Nephron (organoid): Measurements from ENCODE around the gene WNT7B.

Experiments used
- H3K27ac Mint-ChIP-seq, 3 experiments: 2 replicates each; pipeline ENCODE4 v1.8.0; 2020; ENCODE audit warnings: mixed read lengths in 3 of 3, mild to moderate bottlenecking in 2 of 3, moderate library complexity in 1 of 3
- H3K27me3 Mint-ChIP-seq: 2 replicates; pipeline ENCODE4 v1.8.0; 2021; ENCODE audit warnings: low read depth, mild to moderate bottlenecking, moderate library complexity, mixed read lengths
- H3K36me3 Mint-ChIP-seq: 2 replicates; pipeline ENCODE4 v1.8.0; 2020; ENCODE audit warnings: low read depth, mixed read lengths
- H3K4me1 Mint-ChIP-seq: 2 replicates; pipeline ENCODE4 v1.8.0; 2020; ENCODE audit warnings: mixed read lengths
- H3K4me3 Mint-ChIP-seq, 3 experiments: 2 replicates each; pipeline ENCODE4 v1.8.0; 2020; ENCODE audit warnings: mild to moderate bottlenecking in 3 of 3, mixed read lengths in 3 of 3, moderate library complexity in 2 of 3
- H3K9me3 Mint-ChIP-seq: 2 replicates; pipeline ENCODE4 v1.8.0; 2020; ENCODE audit warnings: mixed read lengths
- TF ChIP-seq, protein P1 (sequence below), 3 experiments: fragments of 200-600 bp; sonication (generic); IDR thresholded peaks; one replicate each; pipeline ENCODE4 v1.5.0; 2021; ENCODE audit warnings: antibody characterized with exemption in 3 of 3; ENCODE audit not compliant: unreplicated experiment in 3 of 3

Gene WNT7B

GRCh38 chr22:46010207-46010867 is 33.4 kb upstream of the WNT7B start:
- peak overlapping the region; percentile 77 to 90 (median 82) for H3K27ac Mint-ChIP-seq
- H3K4me3 Mint-ChIP-seq, result peak overlapping the region in 2 of 3 experiments; percentile 3 to 17
- peaks cover 34% of the 10 kb centered on the region for H3K4me1 Mint-ChIP-seq
- TF ChIP-seq, protein P1, sequence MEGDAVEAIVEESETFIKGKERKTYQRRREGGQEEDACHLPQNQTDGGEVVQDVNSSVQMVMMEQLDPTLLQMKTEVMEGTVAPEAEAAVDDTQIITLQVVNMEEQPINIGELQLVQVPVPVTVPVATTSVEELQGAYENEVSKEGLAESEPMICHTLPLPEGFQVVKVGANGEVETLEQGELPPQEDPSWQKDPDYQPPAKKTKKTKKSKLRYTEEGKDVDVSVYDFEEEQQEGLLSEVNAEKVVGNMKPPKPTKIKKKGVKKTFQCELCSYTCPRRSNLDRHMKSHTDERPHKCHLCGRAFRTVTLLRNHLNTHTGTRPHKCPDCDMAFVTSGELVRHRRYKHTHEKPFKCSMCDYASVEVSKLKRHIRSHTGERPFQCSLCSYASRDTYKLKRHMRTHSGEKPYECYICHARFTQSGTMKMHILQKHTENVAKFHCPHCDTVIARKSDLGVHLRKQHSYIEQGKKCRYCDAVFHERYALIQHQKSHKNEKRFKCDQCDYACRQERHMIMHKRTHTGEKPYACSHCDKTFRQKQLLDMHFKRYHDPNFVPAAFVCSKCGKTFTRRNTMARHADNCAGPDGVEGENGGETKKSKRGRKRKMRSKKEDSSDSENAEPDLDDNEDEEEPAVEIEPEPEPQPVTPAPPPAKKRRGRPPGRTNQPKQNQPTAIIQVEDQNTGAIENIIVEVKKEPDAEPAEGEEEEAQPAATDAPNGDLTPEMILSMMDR (IDR thresholded peaks at IDR 0.05; ENCODE audit: unreplicated experiment in 3 of 3), result no peak
- H3K9me3 Mint-ChIP-seq, result peaks cover 6% of the 10 kb centered on the region
- no peaks in the 10 kb centered on the region for H3K36me3 Mint-ChIP-seq
- peaks cover 3% of the 10 kb centered on the region for H3K27me3 Mint-ChIP-seq

DNA sequence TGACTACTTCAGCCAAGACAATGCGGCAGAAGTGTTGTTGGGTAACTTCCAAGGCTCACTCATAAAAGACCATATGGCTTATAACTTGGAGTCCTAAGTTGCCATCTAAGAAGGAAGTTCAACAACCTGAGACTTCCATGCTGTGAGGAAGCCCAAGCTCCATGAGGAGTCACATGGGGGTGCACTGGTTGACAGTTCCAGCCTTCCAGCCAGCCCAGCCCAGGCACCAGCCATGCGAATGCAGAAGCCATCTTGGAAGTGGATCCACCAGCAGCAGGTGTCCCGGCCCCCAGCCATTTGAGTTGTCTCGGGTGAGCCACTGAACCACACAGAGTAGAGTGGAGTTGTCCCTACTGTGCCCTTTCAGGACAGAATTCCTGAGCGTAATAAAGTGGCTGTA is 32.8 kb upstream of the WNT7B start:
- H3K4me1 Mint-ChIP-seq, result peaks cover 30% of the 10 kb centered on the region
- peaks cover 6% of the 10 kb centered on the region for H3K9me3 Mint-ChIP-seq
- H3K27ac Mint-ChIP-seq, result peak overlapping the region in 2 of 3 experiments; percentile 75 to 80
- H3K4me3 Mint-ChIP-seq, result no peak overlapping the region
- H3K36me3 Mint-ChIP-seq, result no peaks in the 10 kb centered on the region
- peaks cover 3% of the 10 kb centered on the region for H3K27me3 Mint-ChIP-seq
- TF ChIP-seq, protein P1 (IDR thresholded peaks at IDR 0.05; ENCODE audit: unreplicated experiment in 3 of 3), result no peak

DNA sequence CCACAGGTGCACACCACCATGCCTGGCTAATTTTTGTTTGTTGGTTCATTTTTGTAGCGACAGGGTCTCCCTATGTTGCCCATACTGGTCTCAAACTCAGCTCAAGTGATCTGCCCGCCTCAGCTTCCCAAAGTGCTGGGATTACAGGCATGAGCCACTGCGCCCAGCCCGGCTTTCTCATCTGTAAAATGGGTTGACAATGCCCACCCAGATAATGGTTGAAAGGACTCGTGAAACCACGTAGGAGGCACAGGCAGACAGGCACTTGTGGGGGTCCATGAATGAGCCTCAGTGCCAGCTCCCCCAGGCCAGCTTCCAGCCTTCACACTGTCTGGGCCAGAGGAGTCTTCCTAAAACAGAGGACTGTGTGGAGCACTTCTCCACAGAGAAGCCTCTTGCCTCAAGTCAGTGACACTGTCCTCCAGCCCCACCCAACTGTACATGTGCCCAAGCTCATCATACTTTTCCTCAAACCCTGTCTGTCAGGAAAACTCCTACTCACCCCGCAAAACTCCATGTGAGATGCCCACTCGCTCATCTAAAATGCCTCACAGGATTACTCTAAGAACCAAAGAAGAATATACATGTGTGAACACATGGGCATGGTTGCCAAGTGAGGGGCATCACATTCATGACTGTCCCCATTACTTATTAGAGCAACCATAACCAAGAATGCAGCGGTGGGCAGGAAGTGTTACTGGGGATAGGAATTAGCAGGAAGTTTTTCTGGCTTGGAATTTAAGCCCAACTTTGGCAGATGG is 32.1 kb upstream of the WNT7B start:
- H3K9me3 Mint-ChIP-seq, result peaks cover 6% of the 10 kb centered on the region
- peak overlapping the region in 1 of 3 experiments; percentile 26 for H3K4me3 Mint-ChIP-seq
- H3K4me1 Mint-ChIP-seq, result peaks cover 30% of the 10 kb centered on the region
- peak overlapping the region; percentile 64 to 80 (median 75) for H3K27ac Mint-ChIP-seq
- TF ChIP-seq, protein P1 (IDR thresholded peaks at IDR 0.05; ENCODE audit: unreplicated experiment in 3 of 3), result no peak
- no peaks in the 10 kb centered on the region for H3K36me3 Mint-ChIP-seq
- H3K27me3 Mint-ChIP-seq, result peaks cover 3% of the 10 kb centered on the region

- peaks cover 30% of the 10 kb centered on the region for H3K4me1 Mint-ChIP-seq
- H3K4me3 Mint-ChIP-seq, result no peak overlapping the region
- no peaks in the 10 kb centered on the region for H3K36me3 Mint-ChIP-seq
- H3K9me3 Mint-ChIP-seq, result peaks cover 6% of the 10 kb centered on the region
- H3K27ac Mint-ChIP-seq, result peak overlapping the region; percentile 64 to 80 (median 75)
- H3K27me3 Mint-ChIP-seq, result peaks cover 3% of the 10 kb centered on the region
- TF ChIP-seq, protein P1 (IDR thresholded peaks at IDR 0.05; ENCODE audit: unreplicated experiment in 3 of 3), result no peak
These were observed 31.3 kb upstream of the WNT7B start for GRCh38 chr22:46008291-46008690.

DNA sequence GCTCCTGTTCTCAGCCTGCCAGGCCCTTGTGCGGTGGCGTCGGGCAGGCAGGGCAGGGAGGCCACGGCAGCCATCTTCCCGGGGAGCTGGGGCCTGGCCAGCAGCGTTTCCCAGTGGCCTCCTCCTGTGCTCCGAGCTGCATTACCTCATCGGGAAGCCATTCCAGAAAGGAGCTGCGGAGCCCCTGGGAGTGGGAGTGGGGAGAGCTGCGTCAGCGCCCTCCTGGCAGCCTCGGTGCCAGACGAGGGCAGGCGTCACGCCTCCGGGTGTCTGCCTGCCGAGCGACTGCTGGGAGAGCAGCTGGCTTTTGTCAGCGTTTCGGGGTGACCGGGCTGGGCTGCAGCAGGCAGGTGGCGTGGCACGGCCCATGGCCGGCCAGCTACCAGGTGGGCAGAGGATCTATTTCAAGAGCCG is 30.9 kb upstream of the WNT7B start:
- Mint-ChIP-seq H3K4me3 (no peak overlapping the region), H3K36me3 (no peaks in the 10 kb centered on the region), H3K27ac (peak overlapping the region; percentile 23 to 80 (median 54)), H3K9me3 (peaks cover 6% of the 10 kb centered on the region), H3K4me1 (peaks cover 30% of the 10 kb centered on the region), H3K27me3 (peaks cover 3% of the 10 kb centered on the region)
- TF ChIP-seq, protein P1 (IDR thresholded peaks at IDR 0.05; ENCODE audit: unreplicated experiment in 3 of 3), result no peak
